Caco-2 (cell line): ENCODE results near the gene NPFFR1. TPM values are rescaled to one million over a fixed set of nuclear protein-coding genes. Genes with fewer than 3 reads are reported as not detected.

Experiments
- BruUV-seq: library from RNA; stranded (reverse); fragments of 400-500 nt; replicated peaks from 2 replicates; lab custom pipeline; 2021; lab: Mats Ljungman, UMichigan
- CTCF ChIA-PET: fragments of 300-600 bp; sonication (Branson Sonifier 250); formaldehyde crosslinking; loops from one replicate; lab custom pipeline; 2022; ENCODE audit warnings: antibody characterized with exemption; lab: Charles Lee
- POLR2A ChIA-PET: fragments of 300-600 bp; sonication (Branson Sonifier 250); formaldehyde crosslinking; loops from one replicate; lab custom pipeline; 2022; ENCODE audit warnings: antibody characterized with exemption; lab: Charles Lee
- DNase-seq, 2 experiments: peaks; one replicate each; pipeline versions ENCODE4 v3.0.0 to v3.0.0-alpha.2; 2020 to 2022
- H3K27me3 ChIP-seq: replicated peaks from 2 replicates; pipeline ENCODE4 v1.6.0; 2011; ENCODE audit warnings: low read length; ENCODE audit not compliant: control insufficient read depth, insufficient read depth
- H3K36me3 ChIP-seq: 2 replicates; pipeline ENCODE4 v1.5.1; 2011; ENCODE audit warnings: low read length; ENCODE audit not compliant: control insufficient read depth, insufficient read depth
- H3K4me1 ChIP-seq: fragments of 250-450 bp; sonication (Bioruptor Pico); 2 replicates; pipeline ENCODE4 v1.5.1; 2020; ENCODE audit warnings: mild to moderate bottlenecking
- H3K4me3 ChIP-seq: 2 replicates; pipeline ENCODE4 v1.5.1; 2011; ENCODE audit warnings: low read depth, mild to moderate bottlenecking, control low read depth, low read length
- H3K9me3 ChIP-seq: fragments of 250-450 bp; sonication (Bioruptor Pico); 2 replicates; pipeline ENCODE4 v1.5.1; 2020; ENCODE audit warnings: mild to moderate bottlenecking, moderate library complexity
- H3K27ac Mint-ChIP-seq: one replicate; pipeline ENCODE4 v1.8.0; 2022; ENCODE audit warnings: mixed read lengths; ENCODE audit not compliant: unreplicated experiment
- H3K27me3 Mint-ChIP-seq: one replicate; pipeline ENCODE4 v1.8.0; 2022; ENCODE audit warnings: mixed read lengths; ENCODE audit not compliant: insufficient read depth, unreplicated experiment
- H3K36me3 Mint-ChIP-seq: one replicate; pipeline ENCODE4 v1.8.0; 2022; ENCODE audit warnings: mild to moderate bottlenecking, mixed read lengths; ENCODE audit not compliant: insufficient read depth, unreplicated experiment
- H3K4me1 Mint-ChIP-seq: one replicate; pipeline ENCODE4 v1.8.0; 2022; ENCODE audit warnings: low read depth, mixed read lengths; ENCODE audit not compliant: unreplicated experiment
- H3K4me3 Mint-ChIP-seq: one replicate; pipeline ENCODE4 v1.8.0; 2022; ENCODE audit warnings: mild to moderate bottlenecking, moderate library complexity, mixed read lengths; ENCODE audit not compliant: unreplicated experiment
- H3K9me3 Mint-ChIP-seq: one replicate; pipeline ENCODE4 v1.8.0; 2022; ENCODE audit warnings: mixed read lengths; ENCODE audit not compliant: unreplicated experiment
- CTCF ChIP-seq, 2 experiments: fragments of 200-600 bp in 1 of 2; IDR thresholded peaks; 1 replicate in 1 of 2; 2 replicates in 1 of 2; pipeline versions ENCODE4 v1.5.1 to v1.8.0; 2011 to 2022; ENCODE audit warnings: antibody characterized with exemption in 1 of 2, control low read depth in 1 of 2, inconsistent platforms in 1 of 2, low read depth in 1 of 2, low read length in 1 of 2, mild to moderate bottlenecking in 1 of 2, moderate library complexity in 1 of 2; ENCODE audit not compliant: insufficient read depth in 1 of 2, severe bottlenecking in 1 of 2, unreplicated experiment in 1 of 2
- intact Hi-C: fragments of 100-400 bp; cut with micrococcal nuclease; formaldehyde crosslinking; loops from one replicate; pipeline ENCODE4 v1.10.0; 2022; ENCODE audit not compliant: unreplicated experiment
- total RNA-seq: library from RNA; stranded (reverse); gene quantifications from 2 replicates; pipeline ENCODE4 v1.2.3, GENCODE V29; 2022

NPFFR1 gene
- total RNA-seq, 1 experiment from 2014 or later = not detected

DNA sequence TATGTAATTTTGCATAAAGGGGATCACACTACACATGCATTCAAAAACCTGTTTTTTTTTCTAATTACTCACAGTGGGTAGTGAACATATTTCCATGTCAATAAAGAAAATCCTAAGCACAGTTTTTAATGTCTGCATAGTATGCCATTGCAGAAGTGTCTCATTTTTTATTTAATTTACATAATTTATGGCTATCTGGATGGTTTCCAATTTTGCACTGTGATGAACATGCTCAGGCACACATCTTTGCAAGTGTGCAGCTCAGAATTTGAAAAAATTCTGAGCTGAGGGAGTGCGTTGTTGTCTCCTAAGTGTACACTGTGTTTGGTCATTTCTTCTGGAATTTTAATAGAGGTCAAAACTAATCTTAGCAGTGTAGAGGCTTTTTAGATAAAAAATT is 2.2 kb downstream of the NPFFR1 start:
- Mint-ChIP-seq H3K36me3 (no peaks in the 10 kb centered on the region), H3K4me3 (no peak overlapping the region), H3K27me3 (peaks cover 11% of the 10 kb centered on the region), H3K4me1 (no peaks in the 10 kb centered on the region), H3K27ac (no peak overlapping the region), H3K9me3 (no peaks in the 10 kb centered on the region)
- Histone ChIP-seq H3K4me1 (no peaks in the 10 kb centered on the region), H3K27me3 (no peaks in the 10 kb centered on the region), H3K4me3 (no peak overlapping the region), H3K36me3 (no peaks in the 10 kb centered on the region), H3K9me3 (no peaks in the 10 kb centered on the region; the same call in 1 of the 2 replicates)
- no TSS peak for BruUV-seq
- intact Hi-C loops = no loop called here
- no peak for DNase-seq
- CTCF ChIA-PET = interaction anchor here (0.9 to 3.2 kb wide), 5 partner anchors 9 to 83 kb away, joined by 3 to 17 read pairs (median 4); no protein-coding TSS in a partner anchor
- TF ChIP-seq CTCF (IDR thresholded peaks at IDR 0.05; ENCODE audit: insufficient read depth in 1 of 2, low read depth in 1 of 2, low read length in 1 of 2, severe bottlenecking in 1 of 2, unreplicated experiment in 1 of 2) = no peak
- POLR2A ChIA-PET = interaction anchor here (0.8 kb wide), 1 partner anchor 71 kb away, joined by 3 read pairs; no protein-coding TSS in a partner anchor

DNA sequence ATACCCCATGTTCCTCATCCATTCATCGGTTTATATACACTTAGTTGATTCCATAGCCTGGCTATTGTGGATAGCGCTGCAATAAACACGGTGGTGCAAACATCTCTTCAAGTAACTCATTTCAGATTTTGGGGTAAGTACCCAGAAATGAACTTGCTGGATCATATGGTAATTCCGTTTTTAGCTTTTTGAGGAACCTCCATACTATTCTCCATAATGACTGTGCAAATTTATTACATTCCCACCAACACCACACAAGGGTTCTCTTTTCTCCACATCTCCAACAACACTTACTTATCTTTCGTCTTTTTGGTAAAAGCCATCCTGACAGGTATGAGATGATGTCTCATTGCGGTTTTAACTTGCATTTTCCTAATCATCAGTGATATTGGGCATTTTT is 3.7 kb downstream of the NPFFR1 start:
- peaks cover 11% of the 10 kb centered on the region for H3K27me3 Mint-ChIP-seq
- no peak overlapping the region for H3K27ac Mint-ChIP-seq
- CTCF ChIA-PET = interaction anchor here (3.2 kb wide), 1 partner anchor 15 kb away, joined by 17 read pairs; no protein-coding TSS in a partner anchor
- Histone ChIP-seq H3K4me1 (no peaks in the 10 kb centered on the region), H3K27me3 (no peaks in the 10 kb centered on the region), H3K9me3 (peaks cover 2% of the 10 kb centered on the region), H3K4me3 (no peak overlapping the region), H3K36me3 (no peaks in the 10 kb centered on the region)
- no peak for DNase-seq
- no peaks in the 10 kb centered on the region for H3K9me3 Mint-ChIP-seq
- no peaks in the 10 kb centered on the region for H3K36me3 Mint-ChIP-seq
- H3K4me1 Mint-ChIP-seq = no peaks in the 10 kb centered on the region
- intact Hi-C loops = no loop called here
- no peak for TF ChIP-seq CTCF (IDR thresholded peaks at IDR 0.05; ENCODE audit: insufficient read depth in 1 of 2, low read depth in 1 of 2, low read length in 1 of 2, severe bottlenecking in 1 of 2, unreplicated experiment in 1 of 2)
- BruUV-seq = no TSS peak
- POLR2A ChIA-PET = no interaction called here
- no peak overlapping the region for H3K4me3 Mint-ChIP-seq

DNA sequence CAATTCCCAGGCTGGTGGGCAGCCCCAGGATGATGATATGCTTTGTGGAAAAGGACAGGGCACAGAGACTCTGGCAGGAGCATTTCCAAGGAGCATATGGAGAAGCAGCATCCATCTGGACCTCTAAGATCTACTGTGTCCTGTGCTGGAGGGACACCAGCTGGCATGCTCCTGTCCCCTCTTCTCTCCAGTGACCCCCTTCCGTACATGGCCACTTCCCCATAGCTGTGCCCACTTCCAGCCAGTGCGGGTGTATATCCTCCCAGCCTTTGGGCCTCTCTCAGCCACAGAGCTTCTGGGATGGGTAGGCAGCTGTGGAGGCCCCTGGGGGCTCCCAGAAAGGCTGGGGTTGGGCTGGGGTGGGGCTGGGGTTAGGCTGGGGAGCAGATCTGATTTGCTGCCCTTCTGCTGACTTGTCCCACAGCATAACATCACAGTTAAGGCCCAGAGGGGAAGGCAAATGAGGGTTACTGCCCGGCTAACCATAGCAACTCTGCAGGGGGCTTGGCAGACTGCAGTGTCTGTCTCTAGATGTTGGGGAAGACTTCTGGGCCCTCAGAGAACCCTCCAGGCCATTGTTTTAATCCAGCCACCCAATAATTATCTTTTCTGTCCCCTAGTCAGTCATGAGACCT is 6.3 kb downstream of the NPFFR1 start:
- peaks cover 7% of the 10 kb centered on the region for H3K27me3 Mint-ChIP-seq
- BruUV-seq = no TSS peak
- H3K27ac Mint-ChIP-seq = no peak overlapping the region
- Histone ChIP-seq H3K36me3 (no peaks in the 10 kb centered on the region), H3K4me3 (no peak overlapping the region), H3K9me3 (peaks cover 2% of the 10 kb centered on the region; the same call in 1 of the 2 replicates), H3K27me3 (no peaks in the 10 kb centered on the region; the same call in 1 of the 2 replicates), H3K4me1 (no peaks in the 10 kb centered on the region; the same call in 1 of the 2 replicates)
- POLR2A ChIA-PET = no interaction called here
- no peaks in the 10 kb centered on the region for H3K9me3 Mint-ChIP-seq
- H3K36me3 Mint-ChIP-seq = no peaks in the 10 kb centered on the region
- no peak overlapping the region for H3K4me3 Mint-ChIP-seq
- no peak for DNase-seq
- no peak for TF ChIP-seq CTCF (IDR thresholded peaks at IDR 0.05; ENCODE audit: insufficient read depth in 1 of 2, low read depth in 1 of 2, low read length in 1 of 2, severe bottlenecking in 1 of 2, unreplicated experiment in 1 of 2)
- no peaks in the 10 kb centered on the region for H3K4me1 Mint-ChIP-seq
- intact Hi-C loops = no loop called here
- CTCF ChIA-PET = interaction anchor here (2.5 kb wide), 1 partner anchor 12 kb away, joined by 21 read pairs; no protein-coding TSS in a partner anchor
